A549 treated with dexamethasone at 1 μM for 4 hours (cell line): ENCODE measurements around the gene CST9. TPM values are rescaled to one million over a fixed set of nuclear protein-coding genes. Genes with fewer than 3 reads are reported as not detected.

Experiments used
- total RNA-seq: library from RNA; stranded (reverse); fragments of 200-300 nt; extraction: Qiagen RNA extraction; gene quantifications from 5 replicates; pipeline ENCODE4 v1.2.3, GENCODE V29; 2022

The CST9 gene
- total RNA-seq = not detected in 5 replicates

DNA sequence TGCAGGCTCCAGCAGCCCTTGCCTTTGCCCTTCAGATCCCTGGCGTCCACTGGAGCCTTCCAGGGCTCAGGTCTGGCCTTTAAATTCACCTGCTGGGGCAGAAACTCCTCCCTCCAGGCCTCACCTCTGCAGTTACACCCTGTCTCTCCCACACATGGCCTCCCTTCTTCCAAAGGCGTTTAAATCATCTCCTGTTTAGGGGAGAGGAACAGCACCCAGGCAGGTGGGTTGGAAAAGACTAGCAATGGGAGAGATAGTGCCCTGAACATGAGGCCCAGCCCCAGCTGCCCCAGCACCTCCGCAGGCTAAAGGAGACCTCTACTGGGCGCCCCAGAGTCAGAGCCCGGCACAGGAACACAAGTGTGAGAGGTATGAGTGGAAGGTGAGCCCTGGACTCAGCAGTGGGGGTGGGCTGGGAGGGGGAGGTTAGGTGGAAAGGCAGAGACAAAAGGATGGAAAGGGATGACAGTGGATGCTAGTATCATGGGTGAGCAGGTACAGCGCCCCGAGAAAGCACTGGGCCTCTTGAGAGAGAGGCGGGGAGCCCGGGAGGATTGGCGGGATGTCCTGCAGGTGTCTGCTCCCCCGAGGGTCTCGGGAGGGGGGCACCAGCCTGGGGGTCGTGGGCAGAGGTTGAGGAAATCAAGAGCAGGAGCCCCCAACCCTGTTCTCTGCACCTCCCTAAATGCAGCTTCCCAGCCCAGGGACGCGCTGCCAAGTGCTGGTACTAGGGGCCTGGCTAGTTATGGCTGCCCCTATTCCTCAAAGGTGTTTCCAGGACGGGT is at the start of gene CST9:
Gene CST9 (minus strand): TSS at position 51 of the 785 bp plus-strand sequence. CDS start 53 bp downstream, outside the sequence.

GRCh38 chr20:23637282-23638221 is 31.8 kb upstream of the CST9 start, which contains the start of gene CST3:
CST3 (minus strand) TSS chr20:23637955; CDS start chr20:23637862, 93 bp downstream.

GRCh38 chr20:23568320-23568970 is 37.3 kb downstream of the CST9 start, which contains the start of gene CST9L:
CST9L (minus strand) TSS chr20:23568484; CDS start chr20:23568450, 34 bp downstream.

Other genes with a start within 250 kb of the CST9 start
- 11.1 to 13.2 TPM (median 11.4 TPM) in 5 replicates for gene GZF1, start 243.7 kb downstream of the CST9 start, total RNA-seq
- 2.9 to 3.7 TPM (median 3.3 TPM) in 5 replicates for gene NAPB, start 184.4 kb downstream of the CST9 start, total RNA-seq
- not detected in 5 replicates for gene CSTL1, start 166.2 kb downstream of the CST9 start, total RNA-seq
- not detected in 5 replicates for gene CST11, start 153.0 kb downstream of the CST9 start, total RNA-seq
- not detected in 5 replicates for gene CST8, start 114.8 kb downstream of the CST9 start, total RNA-seq
- not detected in 5 replicates for gene CST9L, start 37.4 kb downstream of the CST9 start, total RNA-seq
- 254 to 378 TPM (median 361 TPM) in 5 replicates for gene CST3, start 32.0 kb upstream of the CST9 start, total RNA-seq
- gene CST4, start 83.1 kb upstream of the CST9 start, total RNA-seq = not detected in 5 replicates
- 1.1 to 2.5 TPM (median 1.4 TPM) in 5 replicates for gene CST1, start 145.0 kb upstream of the CST9 start, total RNA-seq
- 0.76 to 1.8 TPM (median 1.4 TPM) in 5 replicates for gene CST2, start 220.8 kb upstream of the CST9 start, total RNA-seq